Activated T-helper 17 cell treated with anti-CD3 and anti-CD28 coated beads, Interleukin-2, amount 50 U/mL, for 72 hours (primary cell): ENCODE measurements around the gene ALDH3B2. TPM values are rescaled to one million over a fixed set of nuclear protein-coding genes. Genes with fewer than 3 reads are reported as not detected.
"Not testable (repeated sequence)": the region's sequence is repeated elsewhere in the genome, so short reads cannot be mapped to it uniquely, and the experiment has no call there.

Experiments
- ATAC-seq: fragments of 150-1000 bp; cut with Tn5 transposase; replicated peaks from 2 replicates; pipeline ENCODE4 v1.10.0; 2021; ENCODE audit warnings: mild to moderate bottlenecking, moderate library complexity
- H3K27ac Mint-ChIP-seq: one replicate; pipeline ENCODE4 v1.8.0; 2022; ENCODE audit warnings: mixed read lengths
- H3K27me3 Mint-ChIP-seq: one replicate; pipeline ENCODE4 v1.8.0; 2022; ENCODE audit warnings: mixed read lengths
- H3K36me3 Mint-ChIP-seq: one replicate; pipeline ENCODE4 v1.8.0; 2022; ENCODE audit warnings: low read depth, mild to moderate bottlenecking, mixed read lengths
- H3K4me1 Mint-ChIP-seq: one replicate; pipeline ENCODE4 v1.8.0; 2022; ENCODE audit warnings: mixed read lengths
- H3K4me3 Mint-ChIP-seq: one replicate; pipeline ENCODE4 v1.8.0; 2022; ENCODE audit warnings: mild to moderate bottlenecking, mixed read lengths
- H3K9me3 Mint-ChIP-seq: one replicate; pipeline ENCODE4 v1.8.0; 2022; ENCODE audit warnings: mixed read lengths
- total RNA-seq, 2 donors: library from RNA; stranded (reverse); gene quantifications; one replicate each; pipeline ENCODE4 v1.2.3, GENCODE V29; 2022

ALDH3B2 gene
- total RNA-seq, 2 donors from 2014 or later = not detected

- no peak for ATAC-seq
- no peak overlapping the region for H3K27ac Mint-ChIP-seq
- H3K27me3 Mint-ChIP-seq = peaks cover 16% of the 10 kb centered on the region
- H3K4me3 Mint-ChIP-seq = no peak overlapping the region
- H3K36me3 Mint-ChIP-seq = no peaks in the 10 kb centered on the region
- H3K4me1 Mint-ChIP-seq = no peaks in the 10 kb centered on the region
- H3K9me3 Mint-ChIP-seq = no peaks in the 10 kb centered on the region
These were observed 23.4 kb upstream of the ALDH3B2 start for GRCh38 chr11:67697846-67698245.

- no peak overlapping the region for H3K27ac Mint-ChIP-seq
- no peaks in the 10 kb centered on the region for H3K36me3 Mint-ChIP-seq
- H3K9me3 Mint-ChIP-seq = no peaks in the 10 kb centered on the region
- no peak overlapping the region for H3K4me3 Mint-ChIP-seq
- H3K4me1 Mint-ChIP-seq = no peaks in the 10 kb centered on the region
- no peak for ATAC-seq
- peaks cover 15% of the 10 kb centered on the region for H3K27me3 Mint-ChIP-seq
These were observed 22.6 kb upstream of the ALDH3B2 start for GRCh38 chr11:67696998-67697397.

DNA sequence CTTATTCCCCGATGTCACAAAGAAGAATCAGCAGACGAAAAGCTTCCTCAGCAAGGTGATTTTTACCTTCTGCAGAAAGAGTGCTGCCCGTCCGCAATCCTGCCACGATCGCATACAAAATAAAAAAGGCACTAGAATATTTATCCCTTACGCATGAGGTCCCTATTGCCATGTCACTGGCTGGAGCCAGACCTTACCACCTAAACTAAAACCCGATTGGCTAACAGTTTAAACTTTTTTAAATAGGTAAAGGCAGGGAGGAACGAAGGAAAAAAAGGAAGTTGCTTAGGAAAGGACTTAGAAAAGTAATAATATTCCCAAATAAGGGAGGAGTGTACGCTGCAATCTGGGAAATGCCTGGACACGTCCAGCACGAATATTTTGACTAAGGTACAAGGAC is 21.2 kb upstream of the ALDH3B2 start:
- H3K36me3 Mint-ChIP-seq = no peaks in the 10 kb centered on the region
- H3K4me3 Mint-ChIP-seq = no peak overlapping the region
- peaks cover 9% of the 10 kb centered on the region for H3K27me3 Mint-ChIP-seq
- H3K27ac Mint-ChIP-seq = no peak overlapping the region
- H3K9me3 Mint-ChIP-seq = no peaks in the 10 kb centered on the region
- no peak for ATAC-seq
- H3K4me1 Mint-ChIP-seq = no peaks in the 10 kb centered on the region

GRCh38 chr11:67694875-67695555 is 20.6 kb upstream of the ALDH3B2 start:
- Mint-ChIP-seq H3K27ac (no peak overlapping the region), H3K9me3 (no peaks in the 10 kb centered on the region), H3K36me3 (no peaks in the 10 kb centered on the region), H3K4me3 (no peak overlapping the region), H3K27me3 (peaks cover 3% of the 10 kb centered on the region), H3K4me1 (no peaks in the 10 kb centered on the region)
- no peak for ATAC-seq

- Mint-ChIP-seq H3K27me3 (peaks cover 16% of the 10 kb centered on the region), H3K36me3 (no peaks in the 10 kb centered on the region), H3K4me3 (no peak overlapping the region), H3K4me1 (no peaks in the 10 kb centered on the region), H3K9me3 (no peaks in the 10 kb centered on the region), H3K27ac (no peak overlapping the region)
- ATAC-seq = no peak
These were observed 16.7 kb upstream of the ALDH3B2 start for GRCh38 chr11:67691149-67691548.

- Mint-ChIP-seq H3K27ac (no peak overlapping the region), H3K36me3 (no peaks in the 10 kb centered on the region), H3K27me3 (peaks cover 14% of the 10 kb centered on the region), H3K4me3 (no peak overlapping the region), H3K9me3 (no peaks in the 10 kb centered on the region), H3K4me1 (no peaks in the 10 kb centered on the region)
- peak; percentile 34 for ATAC-seq
These were observed 14.8 kb upstream of the ALDH3B2 start for GRCh38 chr11:67689178-67689577.

- H3K36me3 Mint-ChIP-seq = no peaks in the 10 kb centered on the region
- no peak overlapping the region for H3K4me3 Mint-ChIP-seq
- no peak overlapping the region for H3K27ac Mint-ChIP-seq
- no peak for ATAC-seq
- H3K9me3 Mint-ChIP-seq = no peaks in the 10 kb centered on the region
- peaks cover 14% of the 10 kb centered on the region for H3K27me3 Mint-ChIP-seq
- no peaks in the 10 kb centered on the region for H3K4me1 Mint-ChIP-seq
These were observed 13.6 kb upstream of the ALDH3B2 start for GRCh38 chr11:67687986-67688385.

DNA sequence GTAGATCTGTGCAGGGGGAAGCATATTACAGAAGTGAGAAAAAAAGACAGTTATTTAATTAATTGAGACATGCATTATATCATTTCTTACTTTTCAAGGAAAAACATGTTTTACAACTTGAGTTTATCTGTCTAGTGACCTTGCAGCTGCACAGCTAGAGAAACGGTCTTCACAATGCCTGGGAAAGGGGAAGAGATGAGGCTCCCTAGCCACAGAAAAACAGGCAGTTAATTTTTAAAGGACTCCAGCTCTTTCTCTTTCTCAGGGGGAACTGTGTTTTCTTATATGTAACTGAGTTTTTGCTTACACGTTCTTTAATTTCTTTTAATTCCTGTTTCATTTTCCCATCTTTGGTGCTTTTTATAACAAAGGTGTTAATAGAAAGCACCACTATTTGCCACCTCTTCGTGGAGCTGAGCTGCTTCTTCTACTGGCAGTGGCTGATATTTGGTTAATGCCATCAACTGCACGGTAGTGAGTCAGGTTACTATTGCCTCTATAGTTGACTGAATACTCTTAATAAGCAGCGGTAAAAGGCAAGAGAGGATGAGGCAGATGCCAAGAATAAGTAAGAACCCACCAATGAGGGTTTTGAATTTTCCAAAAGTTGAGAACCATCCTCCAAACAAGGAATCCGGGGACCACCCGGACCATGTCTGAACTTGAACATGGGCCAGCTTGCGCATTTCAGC is 11.4 kb upstream of the ALDH3B2 start:
- H3K27ac Mint-ChIP-seq, H3K36me3 Mint-ChIP-seq, H3K4me3 Mint-ChIP-seq, H3K9me3 Mint-ChIP-seq, ATAC-seq, H3K4me1 Mint-ChIP-seq: not testable (repeated sequence)
- H3K27me3 Mint-ChIP-seq = peaks cover 14% of the 10 kb centered on the region

GRCh38 chr11:67682126-67683034 is 8.0 kb upstream of the ALDH3B2 start:
- H3K4me3 Mint-ChIP-seq, H3K27me3 Mint-ChIP-seq, H3K9me3 Mint-ChIP-seq, H3K4me1 Mint-ChIP-seq, H3K36me3 Mint-ChIP-seq, ATAC-seq, H3K27ac Mint-ChIP-seq: not testable (repeated sequence)

DNA sequence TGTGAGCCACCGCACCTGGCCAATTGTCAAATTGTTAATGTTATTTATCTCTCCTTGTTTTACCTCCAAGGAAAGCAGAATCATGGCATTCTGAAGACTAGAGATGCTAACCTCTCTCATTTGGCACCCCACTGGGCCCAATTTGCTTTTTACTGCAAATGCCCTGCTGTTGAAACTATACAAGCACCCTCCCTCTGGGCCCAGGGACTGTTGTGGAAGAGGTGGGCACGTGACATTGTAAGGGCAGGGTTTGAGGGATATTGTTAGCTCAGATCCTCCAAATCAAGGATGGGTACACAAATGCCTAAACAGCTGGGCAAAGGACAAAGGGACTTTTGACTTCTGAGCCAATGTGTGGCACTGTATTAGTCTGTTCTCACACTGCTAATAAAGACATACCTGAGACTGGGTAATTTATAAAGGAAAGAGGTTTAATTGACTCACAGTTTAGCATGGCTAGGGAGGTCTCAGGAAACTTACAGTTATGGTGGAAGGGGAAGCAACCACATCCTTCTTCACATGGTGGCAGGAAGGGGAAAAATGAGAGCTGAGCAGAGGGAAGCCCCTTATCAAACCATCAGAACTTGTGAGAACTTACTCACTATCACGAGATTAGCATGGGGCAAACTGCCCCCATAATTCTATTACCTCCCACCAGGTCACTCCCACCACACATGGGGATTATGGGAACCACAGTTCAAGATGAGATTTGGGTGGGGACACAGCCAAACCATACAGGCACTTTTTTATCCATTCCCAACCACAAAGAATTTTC is 6.5 kb upstream of the ALDH3B2 start:
- H3K4me3 Mint-ChIP-seq = no peak overlapping the region

GRCh38 chr11:67675058-67675747 is 780 bp upstream of the ALDH3B2 start:
- H3K9me3 Mint-ChIP-seq = no peaks in the 10 kb centered on the region
- H3K4me1 Mint-ChIP-seq = no peaks in the 10 kb centered on the region
- no peaks in the 10 kb centered on the region for H3K36me3 Mint-ChIP-seq
- no peak overlapping the region for H3K27ac Mint-ChIP-seq
- no peak overlapping the region for H3K4me3 Mint-ChIP-seq
- H3K27me3 Mint-ChIP-seq = peaks cover 4% of the 10 kb centered on the region
- no peak for ATAC-seq

More for the DNA sequence above, 6.5 kb upstream of the ALDH3B2 start:
- no peaks in the 10 kb centered on the region for H3K9me3 Mint-ChIP-seq
- H3K4me1 Mint-ChIP-seq = no peaks in the 10 kb centered on the region
- H3K27ac Mint-ChIP-seq = no peak overlapping the region
- no peaks in the 10 kb centered on the region for H3K27me3 Mint-ChIP-seq
- H3K36me3 Mint-ChIP-seq = no peaks in the 10 kb centered on the region
- ATAC-seq = no peak

DNA sequence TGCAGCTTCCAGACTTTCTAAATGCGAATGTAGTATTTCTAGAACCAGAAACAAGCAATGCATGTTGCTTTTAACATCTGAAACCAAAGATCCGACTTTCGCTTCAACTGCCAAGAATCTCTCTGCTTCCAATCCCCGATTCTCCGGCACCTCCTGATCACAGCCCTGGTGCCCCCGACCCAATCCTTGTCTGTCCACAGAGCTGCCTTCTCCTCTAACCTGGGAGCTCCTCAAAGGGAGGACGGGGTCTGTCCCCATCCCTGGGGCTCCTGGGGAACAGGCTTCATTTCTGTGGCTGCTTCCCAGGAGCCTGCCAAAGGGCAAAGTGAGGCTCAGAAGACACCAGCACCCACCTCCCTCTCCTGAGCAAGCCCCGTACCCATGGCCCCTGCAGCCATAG is 521 bp downstream of the ALDH3B2 start:
- no peaks in the 10 kb centered on the region for H3K9me3 Mint-ChIP-seq
- no peak for ATAC-seq
- H3K27ac Mint-ChIP-seq = no peak overlapping the region
- no peaks in the 10 kb centered on the region for H3K36me3 Mint-ChIP-seq
- H3K4me1 Mint-ChIP-seq = no peaks in the 10 kb centered on the region
- H3K27me3 Mint-ChIP-seq = peaks cover 4% of the 10 kb centered on the region
- no peak overlapping the region for H3K4me3 Mint-ChIP-seq

GRCh38 chr11:67673358-67673757 is 1.1 kb downstream of the ALDH3B2 start:
- Mint-ChIP-seq H3K9me3 (no peaks in the 10 kb centered on the region), H3K4me1 (no peaks in the 10 kb centered on the region), H3K27me3 (peaks cover 4% of the 10 kb centered on the region), H3K36me3 (no peaks in the 10 kb centered on the region), H3K27ac (no peak overlapping the region), H3K4me3 (no peak overlapping the region)
- no peak for ATAC-seq

DNA sequence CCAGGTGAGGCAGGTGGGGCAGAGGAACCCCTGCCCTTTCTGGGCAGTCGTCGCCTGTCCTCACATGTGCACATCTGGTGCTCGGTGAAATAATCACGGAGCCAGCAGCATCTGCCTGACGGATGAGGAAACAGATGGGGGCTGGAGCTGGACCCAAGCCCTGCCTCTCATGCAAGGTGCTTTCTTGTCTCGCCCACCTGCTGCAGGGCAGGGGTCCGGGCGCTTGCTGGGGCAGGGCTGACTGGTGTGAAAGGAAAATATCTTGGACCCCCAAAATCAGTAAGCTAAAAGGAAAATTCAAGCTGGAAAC is 3.3 kb downstream of the ALDH3B2 start:
- no peaks in the 10 kb centered on the region for H3K36me3 Mint-ChIP-seq
- H3K27me3 Mint-ChIP-seq = peaks cover 4% of the 10 kb centered on the region
- H3K4me3 Mint-ChIP-seq = no peak overlapping the region
- H3K27ac Mint-ChIP-seq = no peak overlapping the region
- no peaks in the 10 kb centered on the region for H3K4me1 Mint-ChIP-seq
- no peaks in the 10 kb centered on the region for H3K9me3 Mint-ChIP-seq
- no peak for ATAC-seq
